Measurements from ENCODE around the gene ZBTB37. TPM values are rescaled to one million over a fixed set of nuclear protein-coding genes. Genes with fewer than 3 reads are reported as not detected.
A peak's percentile ranks its signal among the peaks of the same experiment; 100 is the strongest.
"Not testable (repeated sequence)": the region's sequence is repeated elsewhere in the genome, so short reads cannot be mapped to it uniquely, and the experiment has no call there.

ZBTB37 gene
- total RNA-seq, 1 donor from 2014 or later: 14.6 TPM

DNA sequence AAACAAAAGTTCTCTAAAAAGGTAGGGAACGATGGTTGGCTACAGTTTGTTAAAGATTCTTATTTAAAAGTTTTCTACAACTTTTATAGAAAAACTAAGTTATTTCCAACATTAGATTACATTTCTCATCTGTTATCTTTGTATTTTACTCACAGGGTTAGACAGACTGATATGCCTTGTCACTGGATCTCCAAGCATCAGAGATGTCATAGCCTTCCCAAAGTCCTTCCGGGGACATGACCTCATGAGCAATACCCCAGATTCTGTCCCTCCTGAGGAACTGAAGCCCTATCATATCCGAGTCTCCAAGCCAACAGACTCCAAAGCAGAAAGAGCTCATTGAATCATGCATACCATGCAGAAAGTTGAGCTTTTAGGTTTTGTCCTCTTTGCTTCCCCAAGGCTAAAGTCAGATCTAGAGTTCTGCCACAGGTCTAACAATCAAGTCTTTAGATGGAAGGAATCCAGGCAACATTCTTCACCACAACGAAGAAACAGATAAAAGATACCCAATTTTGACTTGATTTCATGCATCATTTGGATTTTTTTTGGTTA lies 10.7 kb upstream of the ZBTB37 start:
- H3K4me1 Mint-ChIP-seq (ENCODE audit: unreplicated experiment): peaks cover 4% of the 10 kb centered on the region
- H3K9me3 Mint-ChIP-seq: no peaks in the 10 kb centered on the region
- TF ChIP-seq, protein P1, sequence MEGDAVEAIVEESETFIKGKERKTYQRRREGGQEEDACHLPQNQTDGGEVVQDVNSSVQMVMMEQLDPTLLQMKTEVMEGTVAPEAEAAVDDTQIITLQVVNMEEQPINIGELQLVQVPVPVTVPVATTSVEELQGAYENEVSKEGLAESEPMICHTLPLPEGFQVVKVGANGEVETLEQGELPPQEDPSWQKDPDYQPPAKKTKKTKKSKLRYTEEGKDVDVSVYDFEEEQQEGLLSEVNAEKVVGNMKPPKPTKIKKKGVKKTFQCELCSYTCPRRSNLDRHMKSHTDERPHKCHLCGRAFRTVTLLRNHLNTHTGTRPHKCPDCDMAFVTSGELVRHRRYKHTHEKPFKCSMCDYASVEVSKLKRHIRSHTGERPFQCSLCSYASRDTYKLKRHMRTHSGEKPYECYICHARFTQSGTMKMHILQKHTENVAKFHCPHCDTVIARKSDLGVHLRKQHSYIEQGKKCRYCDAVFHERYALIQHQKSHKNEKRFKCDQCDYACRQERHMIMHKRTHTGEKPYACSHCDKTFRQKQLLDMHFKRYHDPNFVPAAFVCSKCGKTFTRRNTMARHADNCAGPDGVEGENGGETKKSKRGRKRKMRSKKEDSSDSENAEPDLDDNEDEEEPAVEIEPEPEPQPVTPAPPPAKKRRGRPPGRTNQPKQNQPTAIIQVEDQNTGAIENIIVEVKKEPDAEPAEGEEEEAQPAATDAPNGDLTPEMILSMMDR (conservative IDR thresholded peaks at IDR 0.05): no peak
- no peak for DNase-seq (ENCODE audit: extremely low spot score, unreplicated experiment)
- no peaks in the 10 kb centered on the region for H3K27me3 Mint-ChIP-seq
- no peak overlapping the region for H3K4me3 Mint-ChIP-seq
- H3K36me3 Mint-ChIP-seq: peaks cover 35% of the 10 kb centered on the region
- no peak overlapping the region for H3K27ac Mint-ChIP-seq

DNA sequence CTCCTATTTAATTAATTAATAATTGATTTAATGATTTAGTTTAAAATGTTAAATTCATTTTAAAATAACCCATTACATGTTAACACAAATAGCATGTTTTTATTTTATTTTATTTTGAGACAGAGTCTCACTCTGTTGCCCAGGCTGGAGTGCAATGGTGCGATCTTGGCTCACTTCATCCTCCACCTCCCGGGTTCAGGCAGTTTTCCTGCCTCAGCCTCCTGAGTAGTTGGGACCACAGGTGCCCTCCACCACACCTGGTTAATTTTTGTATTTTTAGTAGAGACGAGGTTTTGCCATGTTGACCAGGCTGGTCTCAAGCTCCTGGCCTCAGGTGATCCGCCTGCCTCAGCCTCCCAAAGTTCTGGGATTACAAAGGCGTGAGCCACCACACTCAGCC lies 8.6 kb upstream of the ZBTB37 start:
- H3K27ac Mint-ChIP-seq; H3K9me3 Mint-ChIP-seq; H3K4me3 Mint-ChIP-seq; DNase-seq (ENCODE audit: extremely low spot score, unreplicated experiment); H3K27me3 Mint-ChIP-seq; H3K4me1 Mint-ChIP-seq (ENCODE audit: unreplicated experiment): not testable (repeated sequence)
- peaks cover 39% of the 10 kb centered on the region for H3K36me3 Mint-ChIP-seq

DNA sequence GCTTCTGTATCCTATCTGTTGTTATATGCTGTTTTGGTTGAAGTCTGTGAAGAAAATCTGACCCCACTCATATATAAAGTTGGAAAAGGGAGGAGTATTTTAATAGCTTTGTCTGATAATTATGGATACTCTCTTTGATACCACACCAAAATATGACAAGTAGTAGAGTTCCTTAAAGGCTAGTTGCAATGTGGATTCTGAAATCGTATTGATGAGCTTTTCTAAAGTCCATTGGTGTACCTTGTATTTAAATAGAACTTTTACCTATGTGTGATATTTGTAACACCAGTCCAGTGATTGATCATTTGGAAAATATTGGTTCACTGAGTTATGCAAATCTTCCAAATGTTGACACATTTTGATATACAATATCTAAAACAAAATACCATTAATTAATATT lies 8.1 kb upstream of the ZBTB37 start:
- Mint-ChIP-seq H3K9me3 (no peaks in the 10 kb centered on the region), H3K4me3 (no peak overlapping the region), H3K27ac (peak overlapping the region; percentile 15), H3K4me1 (ENCODE audit: unreplicated experiment) (no peaks in the 10 kb centered on the region), H3K36me3 (peaks cover 39% of the 10 kb centered on the region), H3K27me3 (no peaks in the 10 kb centered on the region)
- TF ChIP-seq, protein P1 (conservative IDR thresholded peaks at IDR 0.05): no peak
- DNase-seq (ENCODE audit: extremely low spot score, unreplicated experiment): no peak

DNA sequence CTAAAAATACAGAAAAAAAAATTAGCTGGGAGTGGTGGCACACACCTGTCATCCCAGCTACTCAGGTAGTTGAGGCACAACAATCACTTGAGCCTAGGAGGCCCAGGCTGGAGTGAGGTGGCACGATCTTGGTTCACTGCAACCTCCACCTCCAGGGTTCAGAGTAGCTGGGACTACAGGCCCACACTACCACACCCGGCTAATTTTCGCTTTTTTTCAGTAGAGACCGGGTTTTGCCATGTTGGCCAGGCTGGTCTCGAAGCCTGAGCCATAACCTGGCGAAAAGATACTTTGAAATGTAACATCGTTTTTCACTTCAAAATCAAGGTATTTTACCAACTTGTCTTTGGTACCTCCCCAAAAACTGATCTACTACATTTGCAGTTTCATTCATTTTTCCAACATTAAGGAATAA lies 6.4 kb upstream of the ZBTB37 start:
- Mint-ChIP-seq H3K27me3 (no peaks in the 10 kb centered on the region), H3K27ac (peak overlapping the region; percentile 69), H3K4me1 (ENCODE audit: unreplicated experiment) (peaks cover 10% of the 10 kb centered on the region), H3K9me3 (no peaks in the 10 kb centered on the region), H3K36me3 (peaks cover 45% of the 10 kb centered on the region), H3K4me3 (no peak overlapping the region)
- DNase-seq (ENCODE audit: extremely low spot score, unreplicated experiment): no peak
- TF ChIP-seq, protein P1 (conservative IDR thresholded peaks at IDR 0.05): no peak

DNA sequence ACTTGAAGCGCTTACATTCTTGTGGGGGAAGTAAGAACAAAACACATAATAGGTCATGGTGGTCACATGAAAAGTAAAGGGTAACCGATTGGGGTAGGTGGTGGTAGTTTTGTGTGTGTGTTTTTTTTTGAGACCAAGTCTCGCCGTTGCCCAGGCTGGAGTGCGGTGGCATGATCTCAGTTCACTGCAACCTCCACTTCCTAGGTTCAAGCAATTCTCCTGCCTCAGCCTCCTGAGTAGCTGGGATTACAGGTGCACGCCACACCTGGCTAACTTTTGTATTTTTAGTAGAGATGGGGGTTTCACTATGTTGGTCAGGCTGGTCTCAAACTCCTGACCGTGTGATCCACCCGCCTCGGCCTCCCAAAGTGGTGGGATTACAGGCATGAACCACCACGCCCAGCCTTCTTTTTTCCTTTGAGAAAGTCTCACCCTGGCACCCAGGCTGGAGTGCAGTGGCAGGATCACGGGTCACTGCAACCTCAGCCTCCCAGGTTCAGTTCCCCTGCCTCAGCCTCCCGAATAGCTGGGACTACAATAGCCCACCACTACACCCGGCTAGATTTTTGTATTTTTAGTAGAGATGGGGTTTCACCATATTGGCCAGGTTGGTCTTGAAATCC lies 5.9 kb upstream of the ZBTB37 start:
- Mint-ChIP-seq H3K27ac (peak overlapping the region; percentile 76), H3K36me3 (peaks cover 49% of the 10 kb centered on the region), H3K4me1 (ENCODE audit: unreplicated experiment) (peaks cover 13% of the 10 kb centered on the region)
- DNase-seq (ENCODE audit: extremely low spot score, unreplicated experiment); H3K4me3 Mint-ChIP-seq; H3K9me3 Mint-ChIP-seq; H3K27me3 Mint-ChIP-seq: not testable (repeated sequence)

DNA sequence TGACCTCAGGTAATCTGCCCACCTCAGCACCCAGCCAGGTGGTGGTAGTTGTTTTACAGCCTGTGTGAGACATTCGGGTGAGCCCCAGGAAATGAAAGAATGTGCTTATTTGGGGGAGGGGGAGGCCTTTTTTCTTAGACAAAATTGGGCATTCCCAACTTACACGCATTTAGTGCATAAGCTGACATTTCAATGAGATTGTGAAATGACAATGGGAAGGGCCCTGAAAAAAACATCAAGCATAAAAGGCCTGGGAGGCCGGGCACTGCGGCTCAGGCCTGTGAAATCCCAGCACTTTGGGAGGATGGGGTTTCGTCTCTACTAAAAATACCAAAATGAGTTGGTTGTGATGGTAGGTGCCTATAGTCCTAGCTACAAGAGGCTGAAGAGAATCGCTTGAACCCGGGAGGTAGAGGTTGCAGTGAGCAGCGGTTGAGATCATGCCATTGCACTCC lies 5.4 kb upstream of the ZBTB37 start:
- Mint-ChIP-seq H3K36me3 (peaks cover 47% of the 10 kb centered on the region), H3K4me3 (no peak overlapping the region)

More for the DNA sequence above, 5.4 kb upstream of the ZBTB37 start:
- Mint-ChIP-seq H3K27ac (peak overlapping the region; percentile 76), H3K27me3 (peaks cover 2% of the 10 kb centered on the region), H3K9me3 (no peaks in the 10 kb centered on the region), H3K4me1 (ENCODE audit: unreplicated experiment) (peaks cover 13% of the 10 kb centered on the region)
- TF ChIP-seq, protein P1 (conservative IDR thresholded peaks at IDR 0.05): no peak
- DNase-seq (ENCODE audit: extremely low spot score, unreplicated experiment): no peak

Data from type B pancreatic cell (in vitro differentiated cells).